Measurements from ENCODE around the gene RAB5IF.
A peak's percentile ranks its signal among the peaks of the same experiment; 100 is the strongest.
"Not testable (repeated sequence)": the region's sequence is repeated elsewhere in the genome, so short reads cannot be mapped to it uniquely, and the experiment has no call there.

Gene RAB5IF

GRCh38 chr20:36587388-36588070, 18.1 kb upstream of the RAB5IF start:
- no peak for DNase-seq

GRCh38 chr20:36591281-36591680, 14.3 kb upstream of the RAB5IF start:
- no peak for DNase-seq

- peak; percentile 64 to 69 for DNase-seq
Measured at GRCh38 chr20:36591854-36592641, 13.5 kb upstream of the RAB5IF start.

GRCh38 chr20:36593347-36593929, 12.1 kb upstream of the RAB5IF start:
- no peak for DNase-seq

GRCh38 chr20:36599912-36600345, 5.7 kb upstream of the RAB5IF start:
- no peak for DNase-seq

GRCh38 chr20:36601540-36601939, 4.0 kb upstream of the RAB5IF start:
- DNase-seq, result no peak

GRCh38 chr20:36604952-36605398, 604 bp upstream of the RAB5IF start:
- peak; percentile 38 to 50 for DNase-seq

GRCh38 chr20:36606158-36607066, 833 bp downstream of the RAB5IF start:
- no peak for DNase-seq

GRCh38 chr20:36607586-36608387, 2.2 kb downstream of the RAB5IF start:
- no peak for DNase-seq

- DNase-seq, result not testable (repeated sequence)
Measured at GRCh38 chr20:36608388-36608728, 2.8 kb downstream of the RAB5IF start.

- no peak for DNase-seq
Measured at GRCh38 chr20:36611625-36612024, 6.0 kb downstream of the RAB5IF start.

GRCh38 chr20:36613974-36614373, 8.4 kb downstream of the RAB5IF start:
- no peak for DNase-seq

- DNase-seq, result no peak
Measured at GRCh38 chr20:36614781-36615557, 9.4 kb downstream of the RAB5IF start.

GRCh38 chr20:36620917-36621316, 15.3 kb downstream of the RAB5IF start:
- no peak for DNase-seq

GRCh38 chr20:36623444-36623843, 17.9 kb downstream of the RAB5IF start:
- no peak for DNase-seq

GRCh38 chr20:36624068-36624943, 18.7 kb downstream of the RAB5IF start:
- no peak for DNase-seq

- DNase-seq, result no peak
Measured at GRCh38 chr20:36624944-36625324, 19.4 kb downstream of the RAB5IF start.

GRCh38 chr20:36628076-36628475, 22.5 kb downstream of the RAB5IF start:
- no peak for DNase-seq

- DNase-seq, result peak in 1 of 2 donors; percentile 26
Measured at GRCh38 chr20:36629719-36630681, 24.4 kb downstream of the RAB5IF start.
